Skeletal muscle cell (primary cell): ENCODE results near the gene ZNF699.
"Not testable (repeated sequence)": the region's sequence is repeated elsewhere in the genome, so short reads cannot be mapped to it uniquely, and the experiment has no call there.

Experiments
- DNase-seq: peaks from one replicate; pipeline ENCODE4 v3.0.0-alpha.2; 2010; ENCODE audit warnings: low read depth
- H3K4me3 ChIP-seq: 2 replicates; pipeline ENCODE4 v1.5.1; 2011; ENCODE audit warnings: low read depth, mild to moderate bottlenecking, control low read depth, low read length, moderate library complexity

The ZNF699 gene

GRCh38 chr19:9309139-9309973 is at the start of gene ZNF699:
Gene ZNF699 (minus strand): TSS chr19:9309838. CDS start chr19:9305119, 4,719 bp downstream.
- peak; percentile 89 for DNase-seq

GRCh38 chr19:9354651-9355050 is 45.0 kb upstream of the ZNF699 start:
- no peak overlapping the region for H3K4me3 ChIP-seq
- DNase-seq = no peak

More at GRCh38 chr19:9309139-9309973, at the start of gene ZNF699:
- H3K4me3 ChIP-seq = peak within 1 kb of the TSS; percentile 77

- no peak for DNase-seq
- H3K4me3 ChIP-seq = no peak overlapping the region
Measured at GRCh38 chr19:9353011-9353410, 43.4 kb upstream of the ZNF699 start.

GRCh38 chr19:9352505-9352904 is 42.9 kb upstream of the ZNF699 start:
- no peak overlapping the region for H3K4me3 ChIP-seq
- no peak for DNase-seq

GRCh38 chr19:9348671-9349070 is 39.0 kb upstream of the ZNF699 start:
- DNase-seq = no peak
- H3K4me3 ChIP-seq = no peak overlapping the region

- no peak overlapping the region for H3K4me3 ChIP-seq
- DNase-seq = no peak
Measured at GRCh38 chr19:9348253-9348652, 38.6 kb upstream of the ZNF699 start.

- no peak for DNase-seq
- no peak overlapping the region for H3K4me3 ChIP-seq
Measured at GRCh38 chr19:9345005-9345404, 35.4 kb upstream of the ZNF699 start.

- no peak overlapping the region for H3K4me3 ChIP-seq
- DNase-seq = no peak
Measured at GRCh38 chr19:9342610-9343304, 33.1 kb upstream of the ZNF699 start.

- no peak overlapping the region for H3K4me3 ChIP-seq
- no peak for DNase-seq
Measured at GRCh38 chr19:9329999-9330398, 20.4 kb upstream of the ZNF699 start.

- no peak for DNase-seq
Measured at GRCh38 chr19:9324584-9324962, 14.9 kb upstream of the ZNF699 start.

GRCh38 chr19:9323919-9324583 is 14.4 kb upstream of the ZNF699 start, which contains the start of gene ZNF559:
Gene ZNF559 (plus strand): TSS chr19:9324179. CDS start chr19:9338550, 14,371 bp downstream.
- DNase-seq = peak; percentile 84
- H3K4me3 ChIP-seq = peak within 1 kb of the TSS; percentile 83

More at GRCh38 chr19:9324584-9324962, 14.9 kb upstream of the ZNF699 start:
- H3K4me3 ChIP-seq = peak overlapping the region; percentile 83

GRCh38 chr19:9323557-9323918 is 13.9 kb upstream of the ZNF699 start:
- H3K4me3 ChIP-seq = peak overlapping the region; percentile 83
- DNase-seq = peak; percentile 56

- DNase-seq, H3K4me3 ChIP-seq: not testable (repeated sequence)
Measured at GRCh38 chr19:9322201-9322600, 12.6 kb upstream of the ZNF699 start.

GRCh38 chr19:9321756-9322155 is 12.1 kb upstream of the ZNF699 start:
- DNase-seq, H3K4me3 ChIP-seq: not testable (repeated sequence)

- no peak for DNase-seq
- no peak overlapping the region for H3K4me3 ChIP-seq
Measured at GRCh38 chr19:9321338-9321737, 11.7 kb upstream of the ZNF699 start.

- H3K4me3 ChIP-seq = no peak overlapping the region
- DNase-seq = no peak
Measured at GRCh38 chr19:9313756-9314155, 4.1 kb upstream of the ZNF699 start.

- peak; percentile 60 for DNase-seq
- H3K4me3 ChIP-seq = peak overlapping the region; percentile 77
Measured at GRCh38 chr19:9309974-9310446, 372 bp upstream of the ZNF699 start.

GRCh38 chr19:9308091-9308770 is 1.4 kb downstream of the ZNF699 start:
- no peak for DNase-seq

GRCh38 chr19:9306443-9306842 is 3.2 kb downstream of the ZNF699 start:
- no peak overlapping the region for H3K4me3 ChIP-seq
- peak; percentile 25 for DNase-seq

More at GRCh38 chr19:9308091-9308770, 1.4 kb downstream of the ZNF699 start:
- peak overlapping the region; percentile 77 for H3K4me3 ChIP-seq
